GM18861 (cell line): ENCODE measurements around the gene EDN3.
"Not testable (repeated sequence)": the region's sequence is repeated elsewhere in the genome, so short reads cannot be mapped to it uniquely, and the experiment has no call there.

Source experiments
- ATAC-seq: cut with Tn5 transposase; IDR thresholded peaks from one replicate; pipeline ENCODE4 v1.9.1; 2021; ENCODE audit not compliant: unreplicated experiment

EDN3 gene

GRCh38 chr20:59334651-59335300, 34.4 kb downstream of the EDN3 start:
- ATAC-seq = no peak

DNA sequence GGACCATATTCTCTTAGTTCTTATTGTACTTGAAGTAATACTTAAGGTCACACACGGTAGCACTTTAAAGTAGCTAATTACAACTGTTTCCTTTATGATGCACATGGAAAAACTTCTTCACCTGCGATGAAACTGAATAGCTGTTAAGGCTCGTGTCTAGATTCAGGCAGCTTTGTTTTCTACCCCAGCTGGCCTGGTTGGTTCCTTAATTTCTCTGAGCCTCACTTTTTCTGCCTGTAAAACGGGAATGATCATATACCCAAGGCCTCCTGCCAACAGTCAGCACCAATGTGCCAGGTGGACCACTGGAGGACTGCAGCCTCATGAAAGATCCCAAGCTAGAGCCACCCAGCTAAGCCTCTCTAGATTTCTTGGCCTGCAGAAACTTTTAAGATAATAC, 35.0 kb downstream of the EDN3 start:
- no peak for ATAC-seq

- ATAC-seq = no peak
Measured at GRCh38 chr20:59336540-59336939, 36.1 kb downstream of the EDN3 start.

DNA sequence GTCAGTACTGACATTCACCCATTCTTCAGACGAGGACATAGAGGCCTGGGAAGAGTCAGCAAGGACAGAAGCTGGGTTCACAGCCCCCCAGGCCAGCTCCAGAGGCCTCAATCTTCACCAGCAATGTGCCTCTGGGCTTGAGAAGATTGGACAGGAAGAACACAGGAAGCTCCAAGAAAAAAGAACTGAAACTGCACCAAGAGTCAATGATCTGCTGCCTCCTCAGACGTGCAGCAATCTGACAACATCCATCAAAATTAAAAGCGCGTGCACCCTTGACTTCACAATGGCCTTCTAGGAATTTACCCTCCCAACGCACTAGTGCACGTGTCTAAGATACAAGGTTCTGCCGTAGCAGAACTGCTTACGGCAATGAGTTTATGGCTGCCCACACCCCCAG, 38.0 kb downstream of the EDN3 start:
- ATAC-seq = not testable (repeated sequence)

GRCh38 chr20:59340201-59340885, 39.9 kb downstream of the EDN3 start:
- no peak for ATAC-seq

- ATAC-seq = not testable (repeated sequence)
Measured at GRCh38 chr20:59341285-59342022, 41.0 kb downstream of the EDN3 start.

- no peak for ATAC-seq
Measured at GRCh38 chr20:59342023-59342957, 41.9 kb downstream of the EDN3 start.

- ATAC-seq = no peak
Measured at GRCh38 chr20:59346061-59346460, 45.6 kb downstream of the EDN3 start.

GRCh38 chr20:59349277-59349676, 48.9 kb downstream of the EDN3 start:
- no peak for ATAC-seq

GRCh38 chr20:59350330-59351156, 50.1 kb downstream of the EDN3 start:
- no peak for ATAC-seq

DNA sequence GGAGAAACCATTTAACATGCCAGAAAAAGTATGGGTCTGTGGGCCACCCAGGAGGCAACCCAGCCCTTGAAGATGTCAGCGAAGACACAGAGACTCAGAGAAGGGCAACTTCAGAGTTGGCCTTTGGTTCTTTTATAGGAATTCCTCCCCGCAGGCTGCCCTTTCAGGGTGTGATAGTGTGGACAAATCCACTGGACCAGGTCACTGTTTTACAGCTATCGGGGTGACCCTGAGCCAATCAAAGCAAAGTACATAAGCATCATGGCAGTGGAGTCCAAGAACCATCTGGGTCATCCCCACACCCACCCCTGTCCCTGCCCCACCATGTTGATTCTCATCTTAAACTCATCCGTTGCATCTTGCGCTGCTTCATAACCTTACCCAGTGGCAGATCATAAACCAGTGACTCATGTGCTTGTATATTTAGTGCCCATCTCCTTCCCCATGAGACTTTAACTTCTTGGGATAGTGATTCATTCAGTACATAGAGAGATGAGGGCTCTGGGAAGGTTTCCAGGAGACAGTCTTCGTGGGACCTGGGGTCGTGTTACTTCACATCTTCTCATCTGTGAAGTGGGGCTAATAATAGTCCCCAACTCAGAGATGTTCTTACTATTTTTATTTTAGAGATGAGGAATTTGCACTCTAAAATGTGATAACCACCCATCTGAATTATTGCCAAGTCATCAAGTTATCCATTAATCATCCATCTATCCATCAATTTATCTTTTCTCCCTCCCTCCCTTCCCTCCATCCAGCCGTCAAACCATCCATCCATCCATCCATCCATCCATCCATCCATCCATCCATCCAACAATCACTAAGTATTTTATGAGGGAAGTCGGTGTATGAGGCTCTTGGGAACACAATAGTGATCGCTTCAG, 51.0 kb downstream of the EDN3 start:
- no peak for ATAC-seq

GRCh38 chr20:59352541-59352940, 52.1 kb downstream of the EDN3 start:
- ATAC-seq = no peak

GRCh38 chr20:59352990-59353389, 52.6 kb downstream of the EDN3 start:
- ATAC-seq = no peak

- no peak for ATAC-seq
Measured at GRCh38 chr20:59354460-59354859, 54.0 kb downstream of the EDN3 start.

GRCh38 chr20:59355242-59355641, 54.8 kb downstream of the EDN3 start:
- no peak for ATAC-seq

- no peak for ATAC-seq
Measured at GRCh38 chr20:59356662-59357165, 56.3 kb downstream of the EDN3 start.

DNA sequence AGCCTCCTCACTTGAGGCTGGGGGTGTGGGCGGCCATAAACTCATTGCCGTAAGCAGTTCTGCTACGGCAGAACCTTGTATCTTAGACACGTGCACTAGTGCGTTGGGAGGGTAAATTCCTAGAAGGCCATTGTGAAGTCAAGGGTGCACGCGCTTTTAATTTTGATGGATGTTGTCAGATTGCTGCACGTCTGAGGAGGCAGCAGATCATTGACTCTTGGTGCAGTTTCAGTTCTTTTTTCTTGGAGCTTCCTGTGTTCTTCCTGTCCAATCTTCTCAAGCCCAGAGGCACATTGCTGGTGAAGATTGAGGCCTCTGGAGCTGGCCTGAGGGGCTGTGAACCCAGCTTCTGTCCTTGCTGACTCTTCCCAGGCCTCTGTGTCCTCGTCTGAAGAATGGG, 58.4 kb downstream of the EDN3 start:
- not testable (repeated sequence) for ATAC-seq

DNA sequence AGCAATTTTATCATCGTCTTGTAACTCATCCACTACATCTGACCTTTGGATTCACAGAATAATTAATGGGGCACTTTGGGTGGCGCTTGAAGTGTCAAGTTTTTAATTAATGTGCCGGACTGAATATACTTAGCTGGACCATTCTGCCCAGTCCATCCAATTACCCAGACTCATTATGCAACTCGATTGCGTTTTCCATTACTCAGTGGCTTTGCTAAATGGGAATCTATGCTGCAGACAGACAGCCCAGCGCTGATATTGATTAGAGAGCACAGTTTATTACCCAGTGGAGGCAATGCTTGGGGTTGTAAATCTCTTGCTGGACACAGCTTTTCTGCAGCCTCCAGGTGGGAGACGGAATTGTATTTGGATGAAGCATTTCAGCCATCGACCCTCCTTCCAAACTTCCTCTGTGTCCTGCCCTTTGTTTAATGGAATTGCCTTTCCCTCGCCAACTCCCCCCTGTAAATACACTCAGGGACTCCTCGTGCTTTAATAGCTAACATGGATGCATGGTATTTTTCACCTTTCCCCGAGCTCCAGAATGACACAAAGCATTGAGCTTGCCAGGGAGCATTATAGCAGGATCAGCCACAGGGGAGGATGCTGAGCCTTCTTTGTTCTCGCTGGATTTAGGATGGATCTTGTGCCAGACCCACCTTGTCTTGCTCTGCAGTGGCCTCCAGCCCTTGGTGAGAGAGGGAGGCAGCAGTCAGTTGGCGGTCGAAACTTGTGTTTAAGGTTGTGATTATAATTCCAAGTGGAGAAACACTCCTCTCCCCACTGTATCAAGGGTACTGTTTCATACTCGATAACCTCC, 59.7 kb downstream of the EDN3 start:
- no peak for ATAC-seq
